Neuronal stem cell (in vitro differentiated cells): Measurements from ENCODE around the gene PDE7B.
A peak's percentile ranks its signal among the peaks of the same experiment; 100 is the strongest.

Experiments used
- DNase-seq: peaks from one replicate; pipeline ENCODE4 v3.0.0-alpha.2; 2013; ENCODE audit warnings: low spot score
- H2AFZ ChIP-seq: one replicate; pipeline ENCODE4 v1.6.1; 2013; ENCODE audit warnings: mild to moderate bottlenecking, low read length, inconsistent platforms
- H2AK5ac ChIP-seq: 2 replicates; pipeline ENCODE4 v1.6.1; 2013; ENCODE audit warnings: low read depth, mild to moderate bottlenecking, inconsistent platforms, low read length, moderate library complexity, mixed read lengths
- H2BK120ac ChIP-seq: 2 replicates; pipeline ENCODE4 v1.6.1; 2013; ENCODE audit warnings: low read depth, mild to moderate bottlenecking, inconsistent platforms, low read length, moderate library complexity, mixed read lengths
- H2BK12ac ChIP-seq: one replicate; pipeline ENCODE4 v1.6.1; 2013; ENCODE audit warnings: low read length, inconsistent platforms
- H2BK15ac ChIP-seq: 2 replicates; pipeline ENCODE4 v1.6.1; 2013; ENCODE audit warnings: mild to moderate bottlenecking, low read length, inconsistent platforms, mixed read lengths
- H2BK5ac ChIP-seq: one replicate; pipeline ENCODE4 v1.6.1; 2013; ENCODE audit warnings: inconsistent platforms, mild to moderate bottlenecking, low read length, moderate library complexity
- H3K14ac ChIP-seq: one replicate; pipeline ENCODE4 v1.6.1; 2013; ENCODE audit warnings: low read length, inconsistent platforms
- H3K18ac ChIP-seq: 2 replicates; pipeline ENCODE4 v1.6.1; 2013; ENCODE audit warnings: low read length, inconsistent platforms
- H3K23ac ChIP-seq: 2 replicates; pipeline ENCODE4 v1.6.1; 2013; ENCODE audit warnings: low read depth, mild to moderate bottlenecking, mixed read lengths, low read length, inconsistent platforms; ENCODE audit not compliant: poor library complexity
- H3K27ac ChIP-seq: replicated peaks from 3 replicates; pipeline ENCODE4 v1.5.1; 2013; ENCODE audit warnings: low read length, inconsistent platforms
- H3K27me3 ChIP-seq, 3 experiments: 2 replicates each; pipeline ENCODE4 v1.6.1; 2013; ENCODE audit warnings: low read length in 3 of 3, mild to moderate bottlenecking in 2 of 3, inconsistent platforms in 1 of 3, low read depth in 1 of 3, mixed read lengths in 1 of 3, moderate library complexity in 1 of 3; ENCODE audit not compliant: control insufficient read depth in 3 of 3, insufficient read depth in 3 of 3
- H3K36me3 ChIP-seq, 2 donors: replicated peaks in 1 of 2; 2 replicates each; pipeline ENCODE4 v1.6.1; 2013; ENCODE audit warnings: low read length in 2 of 2; ENCODE audit not compliant: control insufficient read depth in 2 of 2, insufficient read depth in 2 of 2
- H3K4ac ChIP-seq: 2 replicates; pipeline ENCODE4 v1.6.1; 2013; ENCODE audit warnings: inconsistent platforms, mild to moderate bottlenecking, low read length, moderate library complexity
- H3K4me1 ChIP-seq, 2 donors: 1 replicate in 1 of 2; 2 replicates in 1 of 2; pipeline ENCODE4 v1.6.1; 2013; ENCODE audit warnings: low read length in 2 of 2, low read depth in 1 of 2; ENCODE audit not compliant: control insufficient read depth in 2 of 2, insufficient read depth in 1 of 2
- H3K4me2 ChIP-seq: one replicate; pipeline ENCODE4 v1.6.1; 2013; ENCODE audit warnings: mild to moderate bottlenecking, low read length, inconsistent platforms; ENCODE audit not compliant: insufficient read depth, poor library complexity, severe bottlenecking
- H3K4me3 ChIP-seq, 2 donors: 2 replicates each; pipeline ENCODE4 v1.5.1; 2013; ENCODE audit warnings: low read length in 2 of 2, mild to moderate bottlenecking in 2 of 2, inconsistent platforms in 1 of 2, moderate library complexity in 1 of 2
- H3K79me1 ChIP-seq: one replicate; pipeline ENCODE4 v1.6.1; 2013; ENCODE audit warnings: low read depth, mild to moderate bottlenecking, inconsistent platforms, low read length, moderate library complexity
- H3K9ac ChIP-seq: one replicate; pipeline ENCODE4 v1.6.1; 2013; ENCODE audit warnings: mild to moderate bottlenecking, low read depth, low read length, inconsistent platforms; ENCODE audit not compliant: poor library complexity
- H3K9me3 ChIP-seq, 2 donors: replicated peaks in 1 of 2; 2 replicates each; pipeline versions ENCODE3 to v1.6.1; 2013; ENCODE audit warnings: low read length in 2 of 2, mild to moderate bottlenecking in 2 of 2, inconsistent platforms in 1 of 2, low read depth in 1 of 2, mixed read lengths in 1 of 2, moderate library complexity in 1 of 2; ENCODE audit not compliant: control insufficient read depth in 2 of 2, insufficient read depth in 1 of 2
- H4K8ac ChIP-seq: one replicate; pipeline ENCODE4 v1.6.1; 2013; ENCODE audit warnings: low read depth, mild to moderate bottlenecking, inconsistent platforms, low read length, moderate library complexity
- H4K91ac ChIP-seq: one replicate; pipeline ENCODE4 v1.6.1; 2013; ENCODE audit warnings: low read length, low read depth, mild to moderate bottlenecking, inconsistent platforms; ENCODE audit not compliant: poor library complexity
- WGBS, 2 donors: extraction: QIAGEN DNeasy Blood & Tissue Kit; methylation state at CpG; one replicate each; pipeline ENCODE4 v1.1.7; 2013; ENCODE audit warnings: missing lambda C conversion rate in 2 of 2, mixed read lengths in 1 of 2; ENCODE audit not compliant: insufficient read length in 2 of 2, insufficient replicate concordance in 1 of 2; ENCODE audit errors: extremely low coverage in 2 of 2; 5-methylcytosine and 5-hydroxymethylcytosine counted together

The PDE7B gene

GRCh38 chr6:136014454-136015437, 163.2 kb downstream of the PDE7B start:
- H2BK15ac ChIP-seq, result no peak overlapping the region
- no peaks in the 10 kb centered on the region for H3K36me3 ChIP-seq
- H3K4ac ChIP-seq, result no peak overlapping the region
- no peaks in the 10 kb centered on the region for H3K79me1 ChIP-seq
- no peak overlapping the region for H4K91ac ChIP-seq
- peaks cover 2 to 5% of the 10 kb centered on the region in 2 donors for H3K4me1 ChIP-seq
- H3K27ac ChIP-seq, result no peak overlapping the region
- peak overlapping the region; percentile 83 for H2AFZ ChIP-seq
- no peak overlapping the region for H3K14ac ChIP-seq
- H3K18ac ChIP-seq, result no peak overlapping the region
- H2BK120ac ChIP-seq, result no peak overlapping the region
- H3K27me3 ChIP-seq, result no peaks in the 10 kb centered on the region
- H4K8ac ChIP-seq, result no peak overlapping the region
- H3K23ac ChIP-seq, result no peak overlapping the region
- no peak overlapping the region for H2AK5ac ChIP-seq
- no peak overlapping the region for H2BK5ac ChIP-seq
- DNase-seq, result no peak
- WGBS, 2 donors, result no CpG with 5 or more reads among the region's 15 CpGs
- no peak overlapping the region for H3K9ac ChIP-seq
- H2BK12ac ChIP-seq, result no peak overlapping the region
- no peaks in the 10 kb centered on the region for H3K9me3 ChIP-seq
- H3K4me3 ChIP-seq, result no peak overlapping the region
- H3K4me2 ChIP-seq, result no peak overlapping the region

- Histone ChIP-seq H3K36me3 (no peaks in the 10 kb centered on the region), H2BK12ac (no peak overlapping the region), H3K27ac (no peak overlapping the region), H3K27me3 (no peaks in the 10 kb centered on the region), H2AK5ac (no peak overlapping the region), H3K18ac (no peak overlapping the region), H3K14ac (no peak overlapping the region), H3K9me3 (no peaks in the 10 kb centered on the region), H2BK5ac (no peak overlapping the region), H4K8ac (no peak overlapping the region), H2AFZ (peak overlapping the region; percentile 83), H2BK120ac (no peak overlapping the region), H3K4ac (no peak overlapping the region), H3K4me3 (no peak overlapping the region), H3K4me1 (peaks cover 2 to 5% of the 10 kb centered on the region in 2 donors), H3K4me2 (no peak overlapping the region), H3K23ac (no peak overlapping the region), H4K91ac (no peak overlapping the region), H3K9ac (no peak overlapping the region), H3K79me1 (no peaks in the 10 kb centered on the region), H2BK15ac (no peak overlapping the region)
- WGBS, 2 donors, result no CpG with 5 or more reads among the region's 4 CpGs
- DNase-seq, result no peak
These were observed 164.0 kb downstream of the PDE7B start for GRCh38 chr6:136015531-136015930.

GRCh38 chr6:136016228-136017225, 165.0 kb downstream of the PDE7B start:
- no peak overlapping the region for H3K14ac ChIP-seq
- no peak overlapping the region for H3K4me3 ChIP-seq
- H2BK5ac ChIP-seq, result no peak overlapping the region
- H2AFZ ChIP-seq, result no peak overlapping the region
- no peak overlapping the region for H2BK12ac ChIP-seq
- no peak overlapping the region for H3K23ac ChIP-seq
- H3K79me1 ChIP-seq, result no peaks in the 10 kb centered on the region
- no peak overlapping the region for H3K27ac ChIP-seq
- peaks cover 2 to 5% of the 10 kb centered on the region in 2 donors for H3K4me1 ChIP-seq
- no peak overlapping the region for H3K18ac ChIP-seq
- no peak overlapping the region for H2BK120ac ChIP-seq
- H4K91ac ChIP-seq, result no peak overlapping the region
- no peak overlapping the region for H2BK15ac ChIP-seq
- H3K4ac ChIP-seq, result no peak overlapping the region
- H3K9me3 ChIP-seq, result no peaks in the 10 kb centered on the region
- H3K36me3 ChIP-seq, result no peaks in the 10 kb centered on the region
- no peaks in the 10 kb centered on the region for H3K27me3 ChIP-seq
- H3K4me2 ChIP-seq, result no peak overlapping the region
- DNase-seq, result no peak
- WGBS, 2 donors, result no CpG with 5 or more reads among the region's 9 CpGs
- no peak overlapping the region for H3K9ac ChIP-seq
- H4K8ac ChIP-seq, result no peak overlapping the region
- no peak overlapping the region for H2AK5ac ChIP-seq
